ENCODE results near the gene FAM47E.

The FAM47E gene

GRCh38 chr4:76256032-76256431, 4.5 kb downstream of the FAM47E start:
- H3K9ac ChIP-seq (ENCODE audit: low read length): no peak overlapping the region
- H3K36me3 ChIP-seq (ENCODE audit: control insufficient read depth, insufficient read depth, low read length): no peaks in the 10 kb centered on the region
- H3K4me1 ChIP-seq (ENCODE audit: control insufficient read depth, insufficient read depth, low read length): no peaks in the 10 kb centered on the region
- no peaks in the 10 kb centered on the region for H3K27me3 ChIP-seq (ENCODE audit: control insufficient read depth, insufficient read depth, low read length)
- no peak overlapping the region for H3K27ac ChIP-seq (ENCODE audit: low read depth, low read length)
- no peak overlapping the region for H3K4me3 ChIP-seq (ENCODE audit: low read length)

GRCh38 chr4:76256968-76257367, 5.4 kb downstream of the FAM47E start:
- Histone ChIP-seq H3K27ac (ENCODE audit: low read depth, low read length) (no peak overlapping the region), H3K4me3 (ENCODE audit: low read length) (no peak overlapping the region), H3K27me3 (ENCODE audit: control insufficient read depth, insufficient read depth, low read length) (no peaks in the 10 kb centered on the region), H3K36me3 (ENCODE audit: control insufficient read depth, insufficient read depth, low read length) (no peaks in the 10 kb centered on the region), H3K4me1 (ENCODE audit: control insufficient read depth, insufficient read depth, low read length) (no peaks in the 10 kb centered on the region), H3K9ac (ENCODE audit: low read length) (no peak overlapping the region)

GRCh38 chr4:76257824-76258223, 6.3 kb downstream of the FAM47E start:
- Histone ChIP-seq H3K27ac (ENCODE audit: low read depth, low read length) (no peak overlapping the region), H3K36me3 (ENCODE audit: control insufficient read depth, insufficient read depth, low read length) (no peaks in the 10 kb centered on the region), H3K9ac (ENCODE audit: low read length) (no peak overlapping the region), H3K4me3 (ENCODE audit: low read length) (no peak overlapping the region), H3K4me1 (ENCODE audit: control insufficient read depth, insufficient read depth, low read length) (no peaks in the 10 kb centered on the region), H3K27me3 (ENCODE audit: control insufficient read depth, insufficient read depth, low read length) (no peaks in the 10 kb centered on the region)

GRCh38 chr4:76260571-76260970, 9.1 kb downstream of the FAM47E start:
- H3K27ac ChIP-seq (ENCODE audit: low read depth, low read length): no peak overlapping the region
- H3K36me3 ChIP-seq (ENCODE audit: control insufficient read depth, insufficient read depth, low read length): no peaks in the 10 kb centered on the region
- no peaks in the 10 kb centered on the region for H3K27me3 ChIP-seq (ENCODE audit: control insufficient read depth, insufficient read depth, low read length)
- no peak overlapping the region for H3K4me3 ChIP-seq (ENCODE audit: low read length)
- H3K4me1 ChIP-seq (ENCODE audit: control insufficient read depth, insufficient read depth, low read length): no peaks in the 10 kb centered on the region
- H3K9ac ChIP-seq (ENCODE audit: low read length): no peak overlapping the region

GRCh38 chr4:76265631-76266218, 14.2 kb downstream of the FAM47E start:
- H3K4me1 ChIP-seq (ENCODE audit: control insufficient read depth, insufficient read depth, low read length): no peaks in the 10 kb centered on the region
- no peak overlapping the region for H3K4me3 ChIP-seq (ENCODE audit: low read length)
- no peaks in the 10 kb centered on the region for H3K36me3 ChIP-seq (ENCODE audit: control insufficient read depth, insufficient read depth, low read length)
- no peaks in the 10 kb centered on the region for H3K27me3 ChIP-seq (ENCODE audit: control insufficient read depth, insufficient read depth, low read length)
- no peak overlapping the region for H3K27ac ChIP-seq (ENCODE audit: low read depth, low read length)
- no peak overlapping the region for H3K9ac ChIP-seq (ENCODE audit: low read length)

- H3K9ac ChIP-seq (ENCODE audit: low read length): no peak overlapping the region
- H3K27me3 ChIP-seq (ENCODE audit: control insufficient read depth, insufficient read depth, low read length): no peaks in the 10 kb centered on the region
- no peaks in the 10 kb centered on the region for H3K36me3 ChIP-seq (ENCODE audit: control insufficient read depth, insufficient read depth, low read length)
- no peaks in the 10 kb centered on the region for H3K4me1 ChIP-seq (ENCODE audit: control insufficient read depth, insufficient read depth, low read length)
- H3K27ac ChIP-seq (ENCODE audit: low read depth, low read length): no peak overlapping the region
- H3K4me3 ChIP-seq (ENCODE audit: low read length): no peak overlapping the region
These were observed 15.1 kb downstream of the FAM47E start for GRCh38 chr4:76266627-76267026.

GRCh38 chr4:76267811-76268210, 16.3 kb downstream of the FAM47E start:
- no peaks in the 10 kb centered on the region for H3K27me3 ChIP-seq (ENCODE audit: control insufficient read depth, insufficient read depth, low read length)
- no peak overlapping the region for H3K27ac ChIP-seq (ENCODE audit: low read depth, low read length)
- H3K9ac ChIP-seq (ENCODE audit: low read length): no peak overlapping the region
- no peaks in the 10 kb centered on the region for H3K36me3 ChIP-seq (ENCODE audit: control insufficient read depth, insufficient read depth, low read length)
- H3K4me1 ChIP-seq (ENCODE audit: control insufficient read depth, insufficient read depth, low read length): no peaks in the 10 kb centered on the region
- no peak overlapping the region for H3K4me3 ChIP-seq (ENCODE audit: low read length)

- no peak overlapping the region for H3K27ac ChIP-seq (ENCODE audit: low read depth, low read length)
- H3K36me3 ChIP-seq (ENCODE audit: control insufficient read depth, insufficient read depth, low read length): no peaks in the 10 kb centered on the region
- H3K9ac ChIP-seq (ENCODE audit: low read length): no peak overlapping the region
- H3K4me1 ChIP-seq (ENCODE audit: control insufficient read depth, insufficient read depth, low read length): no peaks in the 10 kb centered on the region
- no peaks in the 10 kb centered on the region for H3K27me3 ChIP-seq (ENCODE audit: control insufficient read depth, insufficient read depth, low read length)
- no peak overlapping the region for H3K4me3 ChIP-seq (ENCODE audit: low read length)
These were observed 19.0 kb downstream of the FAM47E start for GRCh38 chr4:76270244-76271175.

GRCh38 chr4:76271248-76271647, 19.7 kb downstream of the FAM47E start:
- Histone ChIP-seq H3K27ac (ENCODE audit: low read depth, low read length) (no peak overlapping the region), H3K27me3 (ENCODE audit: control insufficient read depth, insufficient read depth, low read length) (no peaks in the 10 kb centered on the region), H3K4me3 (ENCODE audit: low read length) (no peak overlapping the region), H3K9ac (ENCODE audit: low read length) (no peak overlapping the region), H3K36me3 (ENCODE audit: control insufficient read depth, insufficient read depth, low read length) (no peaks in the 10 kb centered on the region), H3K4me1 (ENCODE audit: control insufficient read depth, insufficient read depth, low read length) (no peaks in the 10 kb centered on the region)

GRCh38 chr4:76272073-76272472, 20.6 kb downstream of the FAM47E start:
- no peak overlapping the region for H3K27ac ChIP-seq (ENCODE audit: low read depth, low read length)
- H3K4me3 ChIP-seq (ENCODE audit: low read length): no peak overlapping the region
- H3K4me1 ChIP-seq (ENCODE audit: control insufficient read depth, insufficient read depth, low read length): no peaks in the 10 kb centered on the region
- no peak overlapping the region for H3K9ac ChIP-seq (ENCODE audit: low read length)
- H3K27me3 ChIP-seq (ENCODE audit: control insufficient read depth, insufficient read depth, low read length): no peaks in the 10 kb centered on the region
- no peaks in the 10 kb centered on the region for H3K36me3 ChIP-seq (ENCODE audit: control insufficient read depth, insufficient read depth, low read length)

GRCh38 chr4:76272582-76272981, 21.1 kb downstream of the FAM47E start:
- Histone ChIP-seq H3K9ac (ENCODE audit: low read length) (no peak overlapping the region), H3K4me3 (ENCODE audit: low read length) (no peak overlapping the region), H3K4me1 (ENCODE audit: control insufficient read depth, insufficient read depth, low read length) (no peaks in the 10 kb centered on the region), H3K27ac (ENCODE audit: low read depth, low read length) (no peak overlapping the region), H3K27me3 (ENCODE audit: control insufficient read depth, insufficient read depth, low read length) (no peaks in the 10 kb centered on the region), H3K36me3 (ENCODE audit: control insufficient read depth, insufficient read depth, low read length) (no peaks in the 10 kb centered on the region)

- Histone ChIP-seq H3K27me3 (ENCODE audit: control insufficient read depth, insufficient read depth, low read length) (no peaks in the 10 kb centered on the region), H3K36me3 (ENCODE audit: control insufficient read depth, insufficient read depth, low read length) (no peaks in the 10 kb centered on the region), H3K4me3 (ENCODE audit: low read length) (no peak overlapping the region), H3K4me1 (ENCODE audit: control insufficient read depth, insufficient read depth, low read length) (no peaks in the 10 kb centered on the region), H3K9ac (ENCODE audit: low read length) (no peak overlapping the region), H3K27ac (ENCODE audit: low read depth, low read length) (no peak overlapping the region)
These were observed 21.5 kb downstream of the FAM47E start for GRCh38 chr4:76272999-76273398.
